ENCODE data around the gene AMIGO2. TPM values are rescaled to one million over a fixed set of nuclear protein-coding genes. Genes with fewer than 3 reads are reported as not detected.

The AMIGO2 gene
- total RNA-seq, 1 experiment from 2014 or later = 8.6 TPM

- H2BK5ac ChIP-seq (ENCODE audit: insufficient read length, low read length) = no peak overlapping the region
- H3K79me1 ChIP-seq (ENCODE audit: insufficient read depth, low read depth, low read length, poor library complexity, severe bottlenecking) = no peaks in the 10 kb centered on the region
- H3K27ac ChIP-seq (ENCODE audit: insufficient read length, low read depth, low read length) = no peak overlapping the region
- peaks cover 19 to 22% of the 10 kb centered on the region in 2 experiments for H3K4me1 Mint-ChIP-seq
- H3K4ac ChIP-seq (ENCODE audit: low read depth, low read length) = no peak overlapping the region
- no peak overlapping the region for H4K8ac ChIP-seq (replicated peaks; ENCODE audit: insufficient read length, low read depth, low read length)
- H3K9ac ChIP-seq (ENCODE audit: extremely low read depth, insufficient read length, low read length) = no peak overlapping the region
- H2BK120ac ChIP-seq (ENCODE audit: low read depth, low read length, poor library complexity, severe bottlenecking) = no peak overlapping the region
- H3K18ac ChIP-seq (ENCODE audit: insufficient read length, low read depth, low read length) = no peak overlapping the region
- no peaks in the 10 kb centered on the region for H3K9me3 ChIP-seq (ENCODE audit: control insufficient read depth, low read depth, low read length)
- H2AK5ac ChIP-seq (ENCODE audit: insufficient read length, low read length) = no peak overlapping the region
- no peak overlapping the region for H3K23ac ChIP-seq (ENCODE audit: insufficient read length, low read depth, low read length)
- no peak overlapping the region for H3K4me3 Mint-ChIP-seq
- no peak overlapping the region for H2AFZ ChIP-seq (ENCODE audit: low read length)
- no peak overlapping the region for H3K56ac ChIP-seq (ENCODE audit: insufficient read length, low read depth, low read length)
- no peaks in the 10 kb centered on the region for H3K27me3 ChIP-seq (ENCODE audit: insufficient read depth, low read length)
- DNase-seq = peak; percentile 70
- TF ChIP-seq CTCF (conservative IDR thresholded peaks at IDR 0.05) = no peak
- H2BK20ac ChIP-seq (ENCODE audit: low read depth, low read length, poor library complexity, severe bottlenecking) = no peak overlapping the region
- no peak overlapping the region for H3K4me2 ChIP-seq (ENCODE audit: insufficient read depth, insufficient read length, low read length)
- no peaks in the 10 kb centered on the region; a peak in 1 of 5 replicates for H3K9me3 Mint-ChIP-seq
- H2BK15ac ChIP-seq (ENCODE audit: low read depth, low read length) = no peak overlapping the region
- no peaks in the 10 kb centered on the region for H3K36me3 Mint-ChIP-seq (ENCODE audit: insufficient read depth in 1 of 3, low read depth in 3 of 3)
- no CpG with 5 or more reads among the region's 6 CpGs for WGBS (ENCODE audit: extremely low coverage, insufficient read length, low lambda C conversion rate)
- H4K91ac ChIP-seq (ENCODE audit: insufficient read length, low read depth, low read length) = no peak overlapping the region
- no peaks in the 10 kb centered on the region for H3K79me2 ChIP-seq (ENCODE audit: insufficient read depth, low read length)
- no peaks in the 10 kb centered on the region for H3K23me2 ChIP-seq (ENCODE audit: insufficient read length, low read depth, low read length, poor library complexity, severe bottlenecking)
- H4K20me1 ChIP-seq (ENCODE audit: control insufficient read depth, insufficient read depth, insufficient read length) = no peaks in the 10 kb centered on the region
- H2BK12ac ChIP-seq (ENCODE audit: insufficient read length, low read depth, low read length) = no peak overlapping the region
- H3K4me1 ChIP-seq (ENCODE audit: insufficient read depth, low read length) = peaks cover 3% of the 10 kb centered on the region; the same call in 1 of the 2 replicates
- H3T11ph ChIP-seq (ENCODE audit: low read length) = no peak overlapping the region
- peak overlapping the region in 1 of 3 experiments; percentile 77; a peak in 4 of 7 replicates for H3K27ac Mint-ChIP-seq
- no peak overlapping the region; the same call in 1 of the 2 replicates for H3K14ac ChIP-seq (ENCODE audit: insufficient read depth, low read length)
- H4K5ac ChIP-seq (ENCODE audit: insufficient read length, low read depth, low read length) = no peak overlapping the region
- H3K27me3 Mint-ChIP-seq (ENCODE audit: low read depth) = no peaks in the 10 kb centered on the region
Measured at GRCh38 chr12:47068539-47068938, 11.2 kb downstream of the AMIGO2 start.
